ENCODE data around the gene THRA.

THRA gene

GRCh38 chr17:40064971-40065768, 2.4 kb downstream of the THRA start:
- DNase-seq (ENCODE audit: extremely low read depth in 1 of 2, low read depth in 1 of 2): no peak

DNA sequence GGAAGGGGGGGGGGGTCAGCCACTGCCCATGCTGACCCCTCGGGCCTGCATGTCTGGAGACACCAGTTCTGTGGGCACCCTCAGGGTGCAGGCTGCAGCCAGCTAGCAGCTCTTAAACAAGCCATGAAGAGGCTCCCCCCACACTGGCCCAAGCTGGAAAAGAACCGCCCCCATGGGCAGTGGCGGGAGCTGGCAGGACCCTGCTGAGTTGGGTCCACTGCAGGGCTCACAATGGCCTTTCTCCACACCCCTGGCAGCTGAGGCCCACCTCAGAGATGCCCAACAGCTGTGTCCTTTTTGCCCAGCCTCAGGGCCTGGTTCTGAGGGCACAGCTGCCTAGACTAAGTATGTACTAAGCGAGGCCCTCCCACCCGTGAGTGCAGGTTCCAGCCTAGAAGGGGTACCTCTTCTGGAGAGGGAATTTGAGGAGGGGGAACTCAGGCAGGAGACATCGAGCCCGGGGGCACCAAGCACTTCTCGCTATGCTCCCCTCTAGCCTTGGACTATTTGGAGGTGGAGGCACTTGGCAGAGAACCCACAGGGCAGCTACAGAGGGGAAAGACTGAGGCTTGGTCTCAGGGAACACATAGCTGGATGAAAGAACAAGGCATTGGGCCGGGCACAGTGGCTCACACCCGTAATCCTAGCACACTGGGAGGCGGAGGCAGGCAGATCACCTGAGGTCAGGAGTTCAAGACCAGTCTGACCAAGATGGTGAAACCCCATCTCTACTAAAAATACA, 3.2 kb downstream of the THRA start:
- DNase-seq (ENCODE audit: extremely low read depth in 1 of 2, low read depth in 1 of 2): no peak

- no peak for DNase-seq (ENCODE audit: extremely low read depth in 1 of 2, low read depth in 1 of 2)
Observed at GRCh38 chr17:40067710-40068109, 4.9 kb downstream of the THRA start.

DNA sequence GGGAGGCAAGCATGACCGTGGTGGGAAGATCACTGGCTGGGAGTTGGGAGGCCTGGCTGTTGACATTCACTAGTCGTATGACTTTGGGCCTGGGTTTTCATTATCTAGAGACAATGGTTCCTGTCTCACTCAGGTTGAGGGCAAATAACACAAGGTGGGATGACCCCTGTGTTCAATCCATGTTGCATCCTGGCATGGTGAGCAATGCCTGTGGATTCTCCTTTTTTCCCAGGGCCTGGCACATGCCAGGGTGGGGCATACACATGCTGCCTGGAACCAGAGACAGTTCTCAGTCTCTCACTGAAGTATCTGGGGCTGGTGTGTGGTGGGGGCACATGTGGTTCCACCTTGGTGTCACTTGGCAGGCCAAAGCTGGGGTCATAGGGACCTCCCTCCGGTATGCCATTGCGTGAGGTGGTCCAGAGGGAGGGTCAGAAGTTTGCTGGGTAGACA, 5.4 kb downstream of the THRA start:
- no peak for DNase-seq (ENCODE audit: extremely low read depth in 1 of 2, low read depth in 1 of 2)

- DNase-seq (ENCODE audit: extremely low read depth in 1 of 2, low read depth in 1 of 2): no peak
Observed at GRCh38 chr17:40068584-40068916, 5.8 kb downstream of the THRA start.

GRCh38 chr17:40068917-40069750, 6.4 kb downstream of the THRA start:
- peak; percentile 37 to 65 for DNase-seq (ENCODE audit: extremely low read depth in 1 of 2, low read depth in 1 of 2)

DNA sequence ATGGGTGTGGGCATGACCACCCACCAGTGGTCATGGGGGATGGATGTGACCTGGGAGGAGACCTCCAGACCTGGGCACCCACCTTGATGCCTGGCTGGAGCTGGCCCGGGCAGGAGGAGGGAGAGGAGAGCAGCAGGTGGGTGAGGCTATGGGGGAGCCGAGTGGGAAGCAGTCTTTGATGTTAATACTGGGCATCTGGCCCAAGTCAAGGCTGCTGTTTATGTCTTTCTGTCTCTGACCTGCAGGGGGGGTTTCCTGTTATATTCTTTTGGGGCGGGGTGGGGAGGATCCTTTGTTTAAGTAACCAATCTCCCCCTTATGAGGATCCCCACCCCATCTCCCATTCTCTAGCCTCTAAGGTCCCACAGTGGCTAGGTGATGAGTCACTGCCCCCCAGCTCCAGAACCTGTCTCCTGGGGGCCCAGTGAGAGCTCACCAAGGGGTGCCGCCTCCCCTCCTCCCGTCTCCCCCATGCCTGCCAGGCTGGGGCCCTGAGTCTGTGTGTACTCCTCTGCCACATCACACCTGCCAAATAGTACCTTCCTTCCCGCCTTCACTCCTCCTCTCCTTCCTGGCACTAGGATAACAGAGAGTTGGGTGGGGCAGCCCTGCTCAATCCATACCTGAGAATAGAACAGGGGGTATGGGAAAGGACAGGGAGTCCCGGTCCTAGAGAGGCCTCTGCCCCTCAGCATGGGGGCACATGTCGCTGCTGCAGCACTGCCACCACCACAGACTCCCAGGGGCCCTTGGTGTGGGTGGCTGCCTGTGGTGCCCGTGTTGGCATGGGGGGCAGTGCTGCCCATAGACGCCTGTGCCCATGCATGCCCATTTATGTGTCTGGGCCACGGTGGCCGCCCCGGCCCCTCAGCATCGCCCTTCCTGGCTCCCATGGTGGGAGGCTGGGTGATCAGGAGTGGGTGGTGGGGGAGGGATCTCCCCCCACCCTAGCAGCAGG, 7.3 kb downstream of the THRA start:
- peak in 1 of 2 donors; percentile 31 for DNase-seq (ENCODE audit: extremely low read depth in 1 of 2, low read depth in 1 of 2)

- DNase-seq (ENCODE audit: extremely low read depth in 1 of 2, low read depth in 1 of 2): no peak
Observed at GRCh38 chr17:40070709-40071312, 8.0 kb downstream of the THRA start.

GRCh38 chr17:40071313-40072039, 8.7 kb downstream of the THRA start:
- no peak for DNase-seq (ENCODE audit: extremely low read depth in 1 of 2, low read depth in 1 of 2)

GRCh38 chr17:40072040-40072734, 9.4 kb downstream of the THRA start:
- DNase-seq (ENCODE audit: extremely low read depth in 1 of 2, low read depth in 1 of 2): no peak

- no peak for DNase-seq (ENCODE audit: extremely low read depth in 1 of 2, low read depth in 1 of 2)
Observed at GRCh38 chr17:40072735-40073346, 10.1 kb downstream of the THRA start.

DNA sequence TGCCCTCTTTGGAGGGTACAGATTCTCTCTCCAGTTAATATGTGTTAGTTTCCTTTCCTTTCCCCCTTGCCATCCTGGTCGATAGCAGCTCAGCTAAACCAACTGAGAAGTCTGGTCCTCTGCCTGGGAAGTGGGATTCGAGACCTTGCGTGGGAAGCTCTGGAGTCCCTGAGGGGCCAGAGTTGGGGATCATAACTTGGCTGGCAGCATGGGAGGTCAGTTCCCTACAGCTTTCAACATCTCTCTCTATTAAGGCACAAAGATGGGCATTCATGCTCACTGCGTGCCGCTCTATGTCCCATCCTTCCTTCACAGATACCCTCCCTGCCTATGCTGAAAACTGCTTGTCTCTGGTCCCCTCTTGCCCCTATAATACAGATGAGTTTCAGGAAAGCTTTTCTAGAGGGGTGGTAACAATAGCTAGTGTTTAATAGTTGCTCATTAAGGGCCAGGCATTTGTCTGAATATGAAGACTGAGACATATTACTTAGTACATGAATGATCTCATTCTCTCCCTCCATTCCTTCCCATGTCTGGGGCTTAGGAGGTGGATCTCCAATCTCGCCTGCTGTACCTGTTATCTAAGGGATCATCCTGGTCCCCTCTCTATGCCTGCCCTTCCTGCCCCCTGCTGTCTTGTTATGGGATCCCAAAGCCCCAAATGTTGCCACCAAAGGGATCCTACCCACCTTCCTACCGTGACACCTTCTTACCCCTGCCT, 10.8 kb downstream of the THRA start:
- DNase-seq (ENCODE audit: extremely low read depth in 1 of 2, low read depth in 1 of 2): no peak

DNA sequence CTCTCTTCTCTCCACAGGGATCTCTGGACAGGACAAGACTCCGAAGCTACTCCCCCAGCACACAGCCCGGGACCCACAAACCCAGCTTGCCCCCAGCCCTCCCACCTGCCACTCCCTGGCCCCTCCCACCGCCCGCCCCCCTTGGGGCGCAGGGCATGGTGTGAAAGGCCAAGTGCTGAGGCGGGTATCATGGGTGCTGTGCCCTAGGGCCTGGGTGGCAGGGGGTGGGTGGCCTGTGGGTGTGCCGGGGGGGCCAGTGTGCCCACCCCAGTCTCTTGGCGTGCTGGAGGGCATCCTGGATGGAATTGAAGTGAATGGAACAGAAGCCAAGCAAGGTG, 11.4 kb downstream of the THRA start:
- no peak for DNase-seq (ENCODE audit: extremely low read depth in 1 of 2, low read depth in 1 of 2)

GRCh38 chr17:40074871-40075200, 12.1 kb downstream of the THRA start:
- no peak for DNase-seq (ENCODE audit: extremely low read depth in 1 of 2, low read depth in 1 of 2)

DNA sequence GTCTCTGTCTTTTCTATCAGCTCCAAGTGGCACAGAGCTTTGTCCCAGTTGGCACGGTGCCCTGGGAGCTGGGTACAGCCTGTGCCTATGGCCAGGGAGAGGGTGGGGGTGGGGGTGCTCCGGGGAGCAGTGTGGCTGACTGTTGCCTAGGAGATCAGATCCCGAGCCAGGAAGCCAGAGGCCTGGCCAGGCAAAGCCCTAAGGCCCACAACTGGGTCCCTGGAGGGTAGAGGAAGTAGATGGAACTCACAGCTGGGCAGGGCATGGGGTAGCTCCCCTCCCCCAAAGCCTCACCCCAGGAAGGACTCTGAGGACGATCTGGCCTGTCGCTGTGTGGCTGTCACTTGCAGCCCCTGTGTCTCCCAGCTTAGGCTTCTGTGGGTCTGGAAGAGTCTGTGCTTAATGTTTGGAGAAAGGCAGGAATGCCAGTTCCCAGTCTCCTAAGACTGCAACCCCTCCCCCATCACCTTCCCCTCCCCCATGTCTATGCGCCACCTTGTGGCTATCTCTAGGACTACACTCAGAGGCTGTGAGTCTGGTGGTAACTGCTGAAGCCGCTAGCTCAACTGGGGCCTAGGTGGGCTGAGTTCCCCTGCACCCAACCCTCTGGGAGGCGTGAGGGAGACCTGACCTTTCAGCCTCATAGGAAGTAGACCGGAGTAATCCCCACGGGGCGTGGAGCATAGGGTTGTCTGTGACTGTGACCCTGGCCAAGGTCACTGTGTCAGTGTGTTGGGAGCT, 12.6 kb downstream of the THRA start:
- peak; percentile 30 to 42 for DNase-seq (ENCODE audit: extremely low read depth in 1 of 2, low read depth in 1 of 2)

GRCh38 chr17:40075942-40076498, 13.3 kb downstream of the THRA start:
- no peak for DNase-seq (ENCODE audit: extremely low read depth in 1 of 2, low read depth in 1 of 2)

GRCh38 chr17:40076591-40076990, 13.8 kb downstream of the THRA start:
- no peak for DNase-seq (ENCODE audit: extremely low read depth in 1 of 2, low read depth in 1 of 2)

Measured in activated CD8-positive, alpha-beta memory T cell treated with anti-CD3 and anti-CD28 coated beads for 1 hour (primary cell).